SHP77 treated with DMSO at 0.1 percent for 48 hours (cell line): ENCODE measurements around the gene MKS1.

Experiments
- DNase-seq: peaks from one replicate; lab custom pipeline; 2025; lab: John Stamatoyannopoulos, UW

MKS1 gene

DNA sequence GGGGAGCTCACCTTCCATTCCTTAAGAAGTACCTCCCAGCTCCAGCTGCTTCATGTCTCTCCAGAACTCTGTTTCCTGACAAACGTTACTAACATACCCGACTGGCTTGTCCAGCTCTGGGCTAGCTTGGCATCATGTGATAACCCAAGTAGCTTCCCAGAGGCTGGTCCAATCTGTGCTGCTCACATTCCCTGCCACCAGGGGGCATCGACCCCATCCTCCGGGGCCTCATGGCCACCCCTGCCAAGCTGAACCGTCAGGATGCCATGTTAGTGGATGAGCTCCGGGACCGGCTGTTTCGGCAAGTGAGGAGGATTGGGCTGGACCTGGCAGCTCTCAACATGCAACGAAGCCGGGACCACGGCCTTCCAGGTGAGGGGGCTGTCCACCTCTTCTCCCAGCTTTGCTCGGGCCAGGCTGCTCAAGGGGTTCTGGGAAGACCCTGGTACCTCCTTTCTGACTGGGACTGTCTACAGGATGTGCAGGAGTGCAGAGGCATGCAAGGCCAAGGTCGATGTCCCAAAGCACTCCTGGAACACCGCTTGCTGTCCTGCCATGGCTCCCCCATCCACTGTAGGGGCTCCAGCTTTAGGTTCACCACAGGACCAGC lies 18.9 kb downstream of the MKS1 start:
- no peak for DNase-seq

DNA sequence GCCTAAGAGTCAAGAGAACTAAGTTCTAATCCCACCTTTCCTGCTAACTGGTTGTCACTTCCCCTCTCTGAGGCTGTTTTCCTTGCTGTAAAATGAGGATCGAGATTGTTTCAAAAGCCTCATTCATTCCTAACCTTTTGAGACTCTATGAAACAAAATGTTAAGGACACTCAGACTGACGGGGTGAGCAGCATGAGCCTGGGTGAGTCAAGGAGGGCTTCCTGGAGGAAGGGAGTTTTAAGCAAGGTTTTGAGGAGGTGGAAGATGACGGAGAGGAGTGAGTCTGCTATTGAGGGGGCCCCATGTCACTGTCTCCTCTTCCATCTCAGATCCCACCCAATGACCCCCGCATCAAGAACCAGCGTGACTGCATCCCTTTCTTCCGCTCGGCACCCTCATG lies 22.4 kb downstream of the MKS1 start:
- DNase-seq, result no peak

DNA sequence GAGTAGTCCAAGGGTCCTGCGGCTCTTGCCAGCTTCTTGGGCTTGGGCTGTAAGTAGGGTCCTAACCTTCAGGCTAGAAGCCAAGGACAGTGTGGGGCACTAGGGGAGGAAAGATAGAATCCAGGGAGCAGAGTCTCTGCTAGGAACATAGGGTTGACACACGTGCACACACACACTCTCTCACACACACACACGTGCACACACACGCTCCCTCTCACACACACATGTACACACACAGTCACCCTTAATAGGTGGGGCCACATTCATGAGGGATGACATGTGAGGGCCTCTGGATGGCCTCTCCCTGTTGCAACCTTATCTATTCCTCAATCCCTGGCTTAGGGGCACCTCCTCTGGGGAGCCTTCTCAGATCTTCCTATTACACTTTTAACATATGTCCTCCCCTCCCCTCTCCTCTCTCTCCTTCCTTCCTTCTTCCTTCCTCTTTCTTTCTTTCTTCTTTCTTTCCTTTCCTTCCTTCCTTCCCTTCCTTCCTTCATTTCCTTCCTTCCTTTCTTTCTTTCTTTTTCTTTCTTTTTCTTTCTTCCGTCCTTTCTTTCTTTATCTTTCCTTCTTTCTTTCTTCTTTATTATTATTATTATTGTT lies 23.4 kb downstream of the MKS1 start:
- no peak for DNase-seq

DNA sequence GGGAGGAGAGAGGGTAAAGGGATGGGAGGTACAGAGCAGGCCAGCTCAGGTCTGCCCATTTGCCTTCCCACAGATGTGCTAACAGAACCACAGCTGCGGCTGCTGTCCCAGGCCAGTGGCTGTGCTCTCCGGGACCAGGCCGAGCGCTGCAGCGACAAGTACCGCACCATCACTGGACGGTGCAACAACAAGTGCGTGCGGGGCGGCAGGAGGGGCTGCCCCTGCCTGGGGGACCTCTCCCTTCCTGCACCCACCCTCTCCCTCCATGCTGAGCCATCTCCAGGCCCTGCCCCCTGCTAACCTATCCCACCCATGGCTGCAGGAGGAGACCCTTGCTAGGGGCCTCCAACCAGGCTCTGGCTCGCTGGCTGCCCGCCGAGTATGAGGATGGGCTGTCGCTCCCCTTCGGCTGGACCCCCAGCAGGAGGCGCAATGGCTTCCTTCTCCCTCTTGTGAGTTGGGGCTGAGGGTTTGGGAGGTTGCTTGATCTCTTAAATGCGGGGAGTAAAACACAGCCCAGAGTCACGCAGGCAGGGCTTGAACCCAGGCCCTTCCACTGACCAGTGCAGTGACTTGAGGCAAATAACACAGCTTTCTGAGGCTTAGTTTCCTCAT lies 25.3 kb downstream of the MKS1 start:
- no peak for DNase-seq

DNA sequence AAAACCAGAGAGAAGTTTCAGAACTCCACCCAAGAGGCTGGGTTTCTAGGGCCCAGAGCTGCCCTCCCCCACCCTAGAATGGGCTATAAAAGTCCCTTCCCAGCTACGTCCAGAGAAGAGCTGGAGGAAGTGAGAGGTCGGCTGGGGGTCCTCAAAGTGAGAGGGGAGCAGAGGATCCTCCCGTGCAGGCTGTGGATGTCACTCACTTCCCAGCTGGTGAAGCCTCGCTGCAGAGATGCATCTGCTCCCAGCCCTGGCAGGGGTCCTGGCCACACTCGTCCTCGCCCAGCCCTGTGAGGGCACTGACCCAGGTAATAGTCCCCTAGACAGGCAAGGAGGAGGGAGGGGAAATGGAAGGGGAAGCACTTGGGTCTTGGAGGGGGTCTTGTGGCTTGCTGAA lies 26.4 kb downstream of the MKS1 start, which contains the start of gene EPX:
Gene EPX (plus strand): TSS at position 115 of the 400 bp plus-strand sequence. CDS start 121 bp downstream, at position 236.
- no peak for DNase-seq

DNA sequence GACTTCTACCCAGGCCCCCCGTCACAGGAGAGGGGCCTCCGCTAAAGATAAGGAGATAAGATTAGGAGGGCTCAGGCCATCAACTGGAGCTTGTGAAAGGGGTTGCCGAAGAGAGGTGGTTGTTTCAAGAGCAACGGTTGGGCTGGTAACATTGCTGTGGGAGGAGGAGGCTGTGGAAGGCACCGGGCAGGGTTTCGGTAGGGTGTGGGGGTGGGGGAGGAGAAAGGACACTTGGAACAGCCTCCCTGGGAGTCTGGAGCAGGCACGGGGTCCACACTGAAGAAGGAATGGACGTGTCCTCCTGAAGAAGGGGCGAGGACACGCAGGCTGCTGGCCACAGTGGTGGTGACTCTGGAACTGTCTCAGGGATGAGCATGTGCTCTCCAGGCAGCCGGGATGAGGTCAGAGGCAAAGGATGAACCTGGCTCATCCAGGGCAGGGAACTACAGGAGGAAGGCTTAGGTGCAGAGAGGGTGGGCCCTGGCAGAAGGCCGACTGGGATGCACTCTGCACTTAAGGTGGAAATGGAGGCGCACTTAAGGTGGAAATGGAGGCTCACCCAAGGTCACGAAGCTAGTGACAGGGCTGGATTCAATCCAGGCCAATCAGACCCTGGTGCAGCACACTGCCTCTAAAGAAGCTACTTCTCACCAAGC lies 27.7 kb downstream of the MKS1 start:
- DNase-seq, result no peak

DNA sequence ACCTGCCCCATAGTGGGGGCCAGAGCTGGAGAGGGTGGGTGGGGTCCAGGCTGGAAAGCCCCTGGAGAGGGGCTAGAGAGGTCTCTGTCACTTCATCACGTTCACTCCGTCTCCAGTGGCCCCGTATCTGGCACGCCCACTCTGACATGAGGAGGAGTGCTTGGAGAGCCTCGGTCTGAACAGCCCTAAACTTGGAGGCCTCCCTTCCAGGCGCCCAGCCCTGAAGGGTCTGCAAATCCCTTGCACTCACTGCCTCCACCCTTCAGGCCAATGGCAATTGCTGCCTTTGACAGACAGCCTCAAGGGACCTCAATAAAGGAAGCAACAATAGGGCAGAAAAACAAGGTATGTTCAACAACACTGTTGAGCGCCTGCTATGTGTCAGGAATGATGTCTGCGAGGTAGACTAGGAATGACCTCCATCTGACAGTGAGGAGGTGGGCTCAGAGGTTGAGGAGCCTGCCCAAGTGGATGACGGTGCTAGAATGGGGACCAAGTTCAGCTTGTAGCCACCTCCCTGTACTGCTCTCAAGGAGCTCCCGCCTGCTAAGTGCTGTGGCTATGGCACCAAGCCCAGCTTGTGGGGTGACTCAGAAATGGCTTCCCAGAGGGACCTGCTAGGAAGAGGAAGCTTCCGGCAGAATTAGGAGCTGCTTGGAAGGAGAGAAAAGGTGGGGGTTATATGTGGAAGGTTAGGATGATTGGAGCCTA lies 29.5 kb downstream of the MKS1 start:
- DNase-seq, result no peak

DNA sequence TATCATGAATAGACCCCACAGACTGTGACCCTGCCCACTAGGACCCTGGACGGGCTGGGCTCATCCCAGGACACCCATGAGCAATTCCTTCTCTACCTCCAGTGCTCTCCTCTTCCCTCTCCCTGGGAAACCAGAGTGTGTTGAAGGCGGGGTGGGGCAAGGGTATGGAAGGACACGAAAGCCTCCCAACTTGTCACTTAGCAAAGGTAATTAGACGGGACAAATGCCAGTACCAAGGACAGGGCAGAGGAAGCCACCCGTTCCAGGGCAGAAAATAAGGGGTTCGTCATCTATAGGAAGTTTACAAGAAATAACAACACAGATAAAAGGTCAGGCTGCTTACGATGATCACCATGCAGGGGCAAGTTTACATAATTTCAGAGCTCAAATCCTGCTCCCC lies 31.4 kb downstream of the MKS1 start:
- DNase-seq, result no peak

DNA sequence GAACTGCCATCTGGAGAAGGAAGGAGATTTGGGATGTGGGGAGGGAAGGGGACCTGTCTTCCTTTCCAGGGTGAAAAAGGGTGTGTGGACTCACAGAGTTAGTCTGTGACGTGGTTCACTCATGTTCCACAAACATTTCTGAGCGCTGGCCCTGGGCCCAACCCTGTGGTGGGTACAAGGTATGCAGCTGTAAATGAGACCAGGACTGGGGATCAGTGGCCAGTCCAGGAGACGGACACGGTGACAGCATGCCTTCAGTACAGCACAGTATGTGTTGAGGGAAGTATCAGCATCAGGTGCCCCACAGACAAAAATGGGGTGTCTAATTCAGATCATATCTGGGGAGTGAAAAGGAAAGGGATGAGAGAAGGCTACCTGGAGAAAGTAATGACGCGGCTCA lies 32.0 kb downstream of the MKS1 start:
- no peak for DNase-seq

DNA sequence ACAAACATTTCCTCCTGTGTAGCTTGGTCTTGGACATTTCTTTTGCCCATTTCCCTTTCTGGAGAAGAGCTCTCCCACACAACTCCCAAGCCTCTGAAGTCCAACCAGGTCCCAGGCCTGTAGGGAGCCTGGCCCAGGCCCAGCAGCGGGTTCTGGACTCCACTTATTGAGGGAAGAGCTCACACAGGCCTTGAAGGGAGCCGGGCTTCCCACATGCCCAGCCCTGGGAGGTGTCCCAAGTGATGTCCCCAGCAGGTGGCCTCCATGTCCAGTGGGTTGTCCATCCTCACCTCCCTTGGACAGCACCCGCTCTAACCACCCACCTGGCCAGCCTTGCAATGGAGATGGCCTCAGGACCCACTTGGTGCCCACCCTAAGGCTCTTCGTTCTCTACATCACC lies 32.5 kb downstream of the MKS1 start:
- no peak for DNase-seq

DNA sequence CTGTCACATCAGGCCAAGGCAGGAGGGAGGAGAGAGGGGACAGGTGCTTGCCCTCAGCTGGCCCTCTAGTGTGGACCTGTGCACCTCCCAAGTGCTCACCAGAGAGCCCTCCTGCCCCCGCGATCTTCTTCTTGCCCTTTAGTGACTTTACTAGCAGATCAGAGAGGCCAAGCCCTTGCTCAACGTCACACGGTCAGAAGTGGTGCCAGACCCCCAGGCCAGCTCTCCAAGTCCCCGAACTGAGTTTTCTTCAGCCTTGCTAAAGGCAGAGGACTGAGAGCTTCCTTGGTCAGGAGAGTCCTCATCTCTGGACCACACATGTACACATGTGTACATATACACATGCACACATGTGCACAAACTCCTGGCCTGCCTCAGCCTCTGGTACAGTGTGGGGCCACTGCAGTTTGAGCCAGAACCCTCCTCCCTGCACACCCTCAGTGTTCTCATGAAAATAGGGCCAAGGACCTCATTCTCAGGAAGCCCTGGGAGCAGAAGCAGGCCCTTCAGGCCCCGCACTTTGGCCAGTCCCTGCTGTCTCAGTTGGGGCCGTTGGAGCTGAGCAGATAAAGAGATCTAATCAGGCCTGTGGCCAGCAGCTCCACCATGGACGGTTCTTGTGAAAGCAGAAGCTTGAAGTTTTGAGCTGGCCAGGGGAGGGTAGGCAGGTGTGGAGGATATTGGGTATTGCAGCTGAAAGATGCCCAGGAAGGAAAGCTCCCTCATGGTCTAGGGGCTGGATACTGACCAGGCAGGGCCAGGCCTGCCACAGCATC lies 33.9 kb downstream of the MKS1 start:
- no peak for DNase-seq

DNA sequence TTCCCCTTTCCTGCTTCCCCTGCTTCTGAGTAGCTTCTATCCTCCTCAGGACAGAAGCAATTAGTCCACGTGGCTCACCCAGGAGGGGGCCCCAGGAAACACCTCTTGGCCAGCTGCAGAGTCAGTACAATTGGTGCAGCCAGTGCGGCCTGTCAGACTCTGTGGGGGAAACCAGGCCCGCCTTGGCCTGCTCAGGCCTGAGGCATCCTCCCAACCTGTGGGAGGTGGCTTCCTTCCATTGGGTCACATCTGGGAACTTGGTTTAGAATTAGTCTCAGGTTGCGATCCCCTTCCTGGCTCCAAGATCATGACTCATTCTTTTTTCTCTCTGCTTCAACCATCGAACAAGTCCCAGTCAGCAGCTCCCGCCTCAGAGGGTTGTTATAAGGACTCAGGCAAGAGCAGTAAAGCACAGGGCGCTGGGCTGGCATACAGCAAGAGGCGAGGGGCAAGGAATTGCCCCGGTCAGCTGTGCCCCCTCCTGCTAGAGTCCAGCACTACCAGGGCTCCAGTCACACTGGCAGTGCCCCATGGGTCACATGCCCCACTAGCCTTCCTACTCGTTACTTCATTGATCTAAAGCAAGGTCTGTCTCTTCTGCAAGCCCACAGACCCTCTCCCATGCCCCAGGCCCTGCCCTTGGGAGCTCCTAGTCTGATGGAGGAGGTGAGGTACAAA lies 34.6 kb downstream of the MKS1 start:
- no peak for DNase-seq

DNA sequence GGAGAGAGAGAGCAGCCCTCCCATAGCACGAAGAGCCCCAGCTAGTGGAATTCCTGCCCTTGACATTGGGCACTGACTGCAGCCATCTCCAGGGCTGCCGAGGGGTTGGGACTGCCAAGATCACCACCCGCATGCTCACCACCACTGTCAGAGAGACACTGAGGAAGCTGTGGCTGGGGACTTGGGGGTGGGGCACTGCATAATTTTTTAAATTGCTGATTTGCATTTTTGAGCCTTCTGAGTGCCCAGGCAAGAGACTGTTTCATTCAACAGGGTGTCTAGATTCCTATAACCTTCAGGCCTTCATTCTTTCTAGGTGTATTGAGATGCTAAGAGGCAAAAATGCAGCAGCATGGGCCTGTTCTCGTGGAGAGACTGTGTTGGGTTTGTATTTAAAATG lies 35.5 kb downstream of the MKS1 start:
- DNase-seq, result no peak

DNA sequence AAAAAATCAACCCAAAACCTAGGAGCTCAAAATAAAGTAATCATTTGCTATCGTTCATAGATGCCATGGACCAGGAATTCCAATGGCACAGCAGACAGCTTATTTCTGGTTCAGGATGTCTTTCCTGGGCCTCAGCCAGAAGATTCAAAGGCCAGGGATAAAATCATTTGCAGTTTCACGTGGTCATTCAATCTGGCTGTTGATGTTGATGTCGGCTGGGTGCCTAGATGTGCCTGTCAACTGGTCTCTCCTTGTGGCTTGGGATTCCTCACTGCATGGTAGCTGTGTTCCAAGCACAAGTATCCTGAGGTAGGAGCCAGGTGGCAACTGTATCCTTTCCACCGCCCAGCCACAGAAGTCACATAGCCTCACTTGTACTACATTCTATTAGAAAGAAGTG lies 37.3 kb downstream of the MKS1 start:
- no peak for DNase-seq

DNA sequence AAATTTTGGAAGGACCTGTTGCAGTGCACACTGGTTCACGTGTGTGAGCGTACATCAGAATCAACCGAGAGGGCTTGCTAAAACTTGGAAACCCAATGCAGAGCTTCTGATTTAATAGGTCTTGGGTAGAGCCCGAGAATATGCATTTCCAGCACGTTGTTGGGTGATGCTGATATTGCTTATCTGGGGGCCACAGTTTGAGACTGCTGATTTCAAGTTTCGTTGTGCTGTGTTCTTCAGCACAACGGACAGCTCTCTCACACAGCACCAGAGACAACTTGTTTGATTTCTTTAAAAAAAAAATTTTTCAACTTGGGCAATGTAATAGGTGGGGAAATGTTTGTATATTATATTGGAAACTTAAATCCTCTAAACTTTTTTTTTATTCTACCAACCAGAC lies 42.9 kb downstream of the MKS1 start:
- DNase-seq, result no peak

DNA sequence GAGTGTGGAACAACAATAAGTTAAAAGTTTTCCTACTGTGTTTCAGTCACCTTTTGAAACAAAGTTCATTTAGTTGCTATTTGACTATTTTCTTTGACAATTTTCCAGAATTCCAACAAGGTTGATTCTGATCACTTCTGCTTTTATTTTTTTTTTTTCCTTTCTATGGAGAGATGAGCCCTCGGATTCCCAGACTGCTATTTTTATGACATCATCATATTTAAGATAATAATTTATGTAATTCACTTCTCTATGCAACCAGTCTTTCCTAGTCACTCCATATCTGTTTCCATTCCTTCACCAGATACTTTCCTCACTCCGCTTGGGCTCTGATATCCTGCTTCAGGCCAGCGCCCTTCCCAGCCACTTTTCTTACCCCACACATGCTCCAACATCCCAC lies 44.2 kb downstream of the MKS1 start:
- no peak for DNase-seq

DNA sequence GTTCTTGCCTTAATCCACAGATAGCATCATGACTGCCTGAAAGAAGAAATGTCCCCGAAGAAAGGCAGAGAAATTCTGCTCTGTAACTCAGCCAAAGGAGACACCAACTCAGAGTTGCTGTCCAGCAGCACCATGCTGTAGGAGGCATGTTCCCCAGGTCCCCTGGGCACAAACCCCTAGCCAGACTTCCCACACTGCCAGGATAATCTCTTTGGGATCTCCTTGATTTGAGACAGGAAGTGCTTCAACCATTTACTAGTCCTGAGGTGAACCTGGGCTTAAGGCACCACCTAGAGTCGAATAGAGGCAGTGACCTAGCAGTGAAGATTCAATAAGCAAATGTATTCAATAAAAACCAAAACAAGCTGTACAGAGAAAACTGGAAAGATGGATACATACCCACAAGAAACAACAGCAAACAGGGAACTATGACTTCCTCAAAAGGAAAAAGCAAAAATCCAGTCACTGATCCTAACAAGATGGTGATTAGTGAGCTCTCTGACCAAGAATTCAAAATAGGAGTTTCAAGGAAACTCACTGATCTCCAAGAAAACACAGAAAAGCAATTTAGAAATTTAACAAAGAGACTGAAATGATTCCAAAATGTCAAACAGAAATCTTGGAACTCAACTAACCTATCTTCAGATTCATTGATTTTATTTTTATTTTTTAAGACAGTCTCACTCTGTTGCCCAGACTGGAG lies 46.5 kb downstream of the MKS1 start:
- no peak for DNase-seq

DNA sequence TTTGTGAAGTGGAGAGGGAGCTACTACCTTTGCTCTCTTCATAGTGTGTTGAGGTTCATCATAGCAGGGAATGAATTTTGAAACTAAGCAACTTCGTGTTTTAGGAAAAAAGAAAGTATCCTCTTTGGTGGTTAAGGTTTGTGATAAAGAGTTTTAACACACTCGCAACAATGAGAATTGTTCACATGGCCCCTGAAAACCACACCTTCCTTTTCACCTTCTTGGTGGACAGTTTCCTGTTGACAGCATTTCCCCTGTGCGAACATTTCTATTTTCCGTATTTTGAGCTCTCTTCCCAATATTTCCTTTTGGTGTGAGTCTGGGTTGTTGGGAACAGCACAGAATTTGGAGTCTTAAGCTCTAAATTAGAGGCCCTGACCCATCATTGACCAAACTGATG lies 48.4 kb downstream of the MKS1 start:
- DNase-seq, result no peak

DNA sequence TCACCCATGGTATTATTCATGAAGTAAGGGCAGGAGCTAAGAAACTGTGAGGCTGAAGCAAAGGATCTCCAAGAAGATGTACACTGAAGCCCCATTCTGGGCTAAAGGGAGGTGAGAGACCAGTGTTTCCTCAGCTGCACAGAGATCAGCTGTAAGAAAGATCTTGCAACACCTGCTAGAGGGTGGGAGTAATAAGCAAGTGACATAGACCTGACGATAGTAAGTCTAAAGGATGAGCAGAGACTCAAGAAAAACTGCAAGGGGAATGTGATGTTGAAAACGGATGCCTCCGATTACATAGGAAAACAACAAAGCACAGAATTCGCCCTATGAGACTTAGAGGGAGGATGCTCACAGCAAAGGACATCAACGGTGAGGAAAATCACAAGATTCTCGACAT lies 52.4 kb downstream of the MKS1 start, which contains the start of gene OR4D2:
Gene OR4D2 (plus strand): TSS at position 301 of the 400 bp plus-strand sequence. CDS start 2,674 bp downstream, outside the sequence.
- no peak for DNase-seq

DNA sequence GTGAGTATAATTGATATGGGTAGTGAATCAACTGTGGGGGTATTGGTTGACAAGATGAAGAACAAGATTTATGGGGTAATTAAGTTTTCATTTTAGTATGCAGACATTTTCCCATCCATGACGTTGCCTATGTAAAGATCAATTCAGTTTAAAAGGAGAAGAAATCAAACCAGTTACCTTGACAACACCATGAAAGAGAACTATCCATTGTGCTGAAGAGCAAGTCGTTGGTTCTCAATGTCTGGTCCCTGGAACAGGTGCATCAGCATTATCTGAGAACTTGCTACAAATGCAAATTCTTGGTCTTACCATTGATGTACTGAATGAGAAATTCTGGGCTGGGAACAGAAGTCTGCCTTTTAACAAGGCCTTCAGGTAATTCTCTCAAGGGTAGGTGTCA lies 53.1 kb downstream of the MKS1 start:
- no peak for DNase-seq
